ENCODE data around the gene MYL4. TPM values are rescaled to one million over a fixed set of nuclear protein-coding genes. Genes with fewer than 3 reads are reported as not detected.
A peak's percentile ranks its signal among the peaks of the same experiment; 100 is the strongest.

MYL4 gene
- total RNA-seq, 1 experiment from 2014 or later, result 1.6 TPM

GRCh38 chr17:47188271-47188875 lies 20.8 kb upstream of the MYL4 start:
- Histone ChIP-seq H3K36me3 (ENCODE audit: low read depth, low read length) (peaks cover 9% of the 10 kb centered on the region; the same call in 1 of the 2 replicates), H3F3A (ENCODE audit: low read length, unreplicated experiment) (no peaks in the 10 kb centered on the region), H3K79me2 (ENCODE audit: low read length) (peaks cover 58% of the 10 kb centered on the region), H3K4me1 (ENCODE audit: insufficient read depth, low read length) (peaks cover 20% of the 10 kb centered on the region), H3K27ac (ENCODE audit: low read length) (peak overlapping the region; percentile 78), H2AFZ (ENCODE audit: low read length) (peak overlapping the region; percentile 75), H3K4me3 (ENCODE audit: low read length) (peak overlapping the region; percentile 87), H3K27me3 (ENCODE audit: low read length) (no peaks in the 10 kb centered on the region), H3K4me2 (ENCODE audit: low read length) (peak overlapping the region; percentile 94), H3K9me2 (replicated peaks; ENCODE audit: low read length) (no peaks in the 10 kb centered on the region), H3K9me3 (ENCODE audit: low read length) (no peaks in the 10 kb centered on the region), H3K9ac (ENCODE audit: low read length) (peak overlapping the region; percentile 94), H4K20me1 (ENCODE audit: low read length) (peaks cover 35% of the 10 kb centered on the region)
- DNase-seq, result peak; percentile 47
- ChIA-PET POLR2A (ENCODE audit: unreplicated experiment) (no interaction called here), CTCF (no interaction called here)
- ATAC-seq, result no peak
- intact Hi-C loops (cut with micrococcal nuclease), result loop anchor here (2.0 kb wide), 1 partner anchor 36 kb away; no protein-coding TSS in a partner anchor
- TF ChIP-seq EZH2 (IDR thresholded peaks at IDR 0.05; ENCODE audit: low read length, unreplicated experiment) (no peak), EZH2phosphoT487 (IDR thresholded peaks at IDR 0.05; ENCODE audit: borderline replicate concordance, low read length) (no peak)
- TF ChIP-seq, protein P1, sequence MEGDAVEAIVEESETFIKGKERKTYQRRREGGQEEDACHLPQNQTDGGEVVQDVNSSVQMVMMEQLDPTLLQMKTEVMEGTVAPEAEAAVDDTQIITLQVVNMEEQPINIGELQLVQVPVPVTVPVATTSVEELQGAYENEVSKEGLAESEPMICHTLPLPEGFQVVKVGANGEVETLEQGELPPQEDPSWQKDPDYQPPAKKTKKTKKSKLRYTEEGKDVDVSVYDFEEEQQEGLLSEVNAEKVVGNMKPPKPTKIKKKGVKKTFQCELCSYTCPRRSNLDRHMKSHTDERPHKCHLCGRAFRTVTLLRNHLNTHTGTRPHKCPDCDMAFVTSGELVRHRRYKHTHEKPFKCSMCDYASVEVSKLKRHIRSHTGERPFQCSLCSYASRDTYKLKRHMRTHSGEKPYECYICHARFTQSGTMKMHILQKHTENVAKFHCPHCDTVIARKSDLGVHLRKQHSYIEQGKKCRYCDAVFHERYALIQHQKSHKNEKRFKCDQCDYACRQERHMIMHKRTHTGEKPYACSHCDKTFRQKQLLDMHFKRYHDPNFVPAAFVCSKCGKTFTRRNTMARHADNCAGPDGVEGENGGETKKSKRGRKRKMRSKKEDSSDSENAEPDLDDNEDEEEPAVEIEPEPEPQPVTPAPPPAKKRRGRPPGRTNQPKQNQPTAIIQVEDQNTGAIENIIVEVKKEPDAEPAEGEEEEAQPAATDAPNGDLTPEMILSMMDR (conservative IDR thresholded peaks at IDR 0.05; ENCODE audit: low read depth, low read length), result no peak
- TSS peak; percentile 61 for BruUV-seq (replicated peaks)

DNA sequence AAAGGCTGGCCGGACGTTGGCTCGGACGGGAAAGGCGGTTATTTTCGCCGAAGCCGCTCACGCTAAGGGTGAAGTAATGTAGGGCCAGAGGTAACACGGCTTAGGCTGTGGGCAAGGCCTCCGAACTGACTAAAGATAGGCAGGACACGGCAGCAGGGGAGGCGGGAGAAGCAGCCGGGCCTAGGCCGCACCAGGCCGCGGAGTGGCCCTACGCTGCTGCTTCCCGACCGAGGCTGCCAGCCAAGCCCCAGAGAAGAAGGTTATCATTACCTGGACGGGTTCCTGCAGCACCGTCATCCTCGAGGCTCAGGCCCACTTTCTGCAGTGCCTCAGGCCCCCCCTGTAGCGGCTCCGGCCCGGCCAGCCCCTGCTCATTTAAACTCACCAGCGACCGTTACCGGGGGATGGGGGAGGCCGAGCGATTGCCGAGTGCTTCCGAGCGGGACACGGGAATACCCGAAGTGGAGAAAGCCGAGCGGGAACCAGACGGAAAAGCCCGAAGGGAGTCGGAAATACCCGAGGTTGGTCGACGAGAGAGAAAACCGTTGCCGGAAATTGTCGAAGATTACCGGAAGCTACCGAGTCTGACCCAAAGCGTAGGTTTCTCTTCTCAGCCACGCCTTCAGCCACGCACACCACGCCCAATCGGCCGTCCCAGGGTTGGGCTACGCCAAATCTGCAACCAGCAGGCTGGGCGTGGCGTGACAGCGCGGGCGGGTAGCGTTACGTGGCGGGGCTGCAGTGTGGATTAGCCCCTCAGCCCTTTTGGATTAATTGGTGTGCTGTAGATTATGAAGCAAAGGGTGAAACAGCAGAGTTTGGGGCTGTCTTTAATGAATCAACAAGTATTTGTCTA lies 20.0 kb upstream of the MYL4 start, which contains the start of gene CDC27:
Gene CDC27 (minus strand): TSS at position 420 of the 856 bp plus-strand sequence. CDS start 123 bp downstream, at position 297.
- ChIA-PET POLR2A (ENCODE audit: unreplicated experiment) (interaction anchor here (0.7 kb wide), 1 partner anchor 26 kb away, joined by 4 read pairs; no protein-coding TSS in a partner anchor), CTCF (interaction anchor here (0.6 kb wide), 2 partner anchors 8 to 126 kb away, joined by 4 to 5 read pairs; no protein-coding TSS in a partner anchor)
- Histone ChIP-seq H3F3A (ENCODE audit: low read length, unreplicated experiment) (no peaks in the 10 kb centered on the region), H3K79me2 (ENCODE audit: low read length) (peaks cover 51% of the 10 kb centered on the region), H3K27ac (ENCODE audit: low read length) (peak within 1 kb of the TSS; percentile 78), H4K20me1 (ENCODE audit: low read length) (peaks cover 28% of the 10 kb centered on the region), H3K9me2 (replicated peaks; ENCODE audit: low read length) (no peaks in the 10 kb centered on the region), H3K9ac (ENCODE audit: low read length) (peak within 1 kb of the TSS; percentile 94), H3K27me3 (ENCODE audit: low read length) (no peaks in the 10 kb centered on the region), H3K9me3 (ENCODE audit: low read length) (no peaks in the 10 kb centered on the region), H3K36me3 (ENCODE audit: low read depth, low read length) (peaks cover 6% of the 10 kb centered on the region; the same call in 1 of the 2 replicates), H3K4me3 (ENCODE audit: low read length) (peak within 1 kb of the TSS; percentile 87), H2AFZ (ENCODE audit: low read length) (peak within 1 kb of the TSS; percentile 87), H3K4me2 (ENCODE audit: low read length) (peak within 1 kb of the TSS; percentile 94), H3K4me1 (ENCODE audit: insufficient read depth, low read length) (peaks cover 20% of the 10 kb centered on the region)
- no peak for TF ChIP-seq EZH2 (IDR thresholded peaks at IDR 0.05; ENCODE audit: low read length, unreplicated experiment)
- TF ChIP-seq EZH2phosphoT487 (IDR thresholded peaks at IDR 0.05; ENCODE audit: borderline replicate concordance, low read length), result no peak
- TF ChIP-seq, protein P1 (conservative IDR thresholded peaks at IDR 0.05; ENCODE audit: low read depth, low read length), result no peak
- no TSS peak for BruUV-seq (replicated peaks)
- intact Hi-C loops (cut with micrococcal nuclease), result loop anchor here (1.0 to 2.0 kb wide), 3 partner anchors 8 to 126 kb away; no protein-coding TSS in a partner anchor
- DNase-seq (peak; percentile 100), ATAC-seq (peak; percentile 93)

All from PC-3 (cell line).